DND-41 (cell line): ENCODE results near the gene ARL13A.

Experiments
- CTCF ChIP-seq: IDR thresholded peaks from 2 replicates; pipeline ENCODE4 v1.5.1; 2012; ENCODE audit warnings: borderline replicate concordance, low read length, moderate library complexity, mild to moderate bottlenecking; ENCODE audit not compliant: poor library complexity, severe bottlenecking; ENCODE audit errors: extremely low read depth
- EZH2 ChIP-seq: IDR thresholded peaks from 3 replicates; pipeline ENCODE4 v1.6.1; 2012; ENCODE audit warnings: borderline replicate concordance, low read depth, mild to moderate bottlenecking, moderate library complexity, low read length, inconsistent platforms; ENCODE audit not compliant: severe bottlenecking

- TF ChIP-seq CTCF (no peak), EZH2 (no peak)
Observed at GRCh38 chrX:100994352-100995281, 25.1 kb downstream of the ARL13A start.
